Caco-2 (cell line): ENCODE results near the gene ATP6V1F. TPM values are rescaled to one million over a fixed set of nuclear protein-coding genes. Genes with fewer than 3 reads are reported as not detected.

Experiments used
- BruUV-seq: library from RNA; stranded (reverse); fragments of 400-500 nt; replicated peaks from 2 replicates; lab custom pipeline; 2021; lab: Mats Ljungman, UMichigan
- CTCF ChIA-PET: fragments of 300-600 bp; sonication (Branson Sonifier 250); formaldehyde crosslinking; loops from one replicate; lab custom pipeline; 2022; ENCODE audit warnings: antibody characterized with exemption; lab: Charles Lee
- POLR2A ChIA-PET: fragments of 300-600 bp; sonication (Branson Sonifier 250); formaldehyde crosslinking; loops from one replicate; lab custom pipeline; 2022; ENCODE audit warnings: antibody characterized with exemption; lab: Charles Lee
- DNase-seq, 2 experiments: peaks; one replicate each; pipeline versions ENCODE4 v3.0.0 to v3.0.0-alpha.2; 2020 to 2022
- H3K27me3 ChIP-seq: replicated peaks from 2 replicates; pipeline ENCODE4 v1.6.0; 2011; ENCODE audit warnings: low read length; ENCODE audit not compliant: control insufficient read depth, insufficient read depth
- H3K36me3 ChIP-seq: 2 replicates; pipeline ENCODE4 v1.5.1; 2011; ENCODE audit warnings: low read length; ENCODE audit not compliant: control insufficient read depth, insufficient read depth
- H3K4me1 ChIP-seq: fragments of 250-450 bp; sonication (Bioruptor Pico); 2 replicates; pipeline ENCODE4 v1.5.1; 2020; ENCODE audit warnings: mild to moderate bottlenecking
- H3K4me3 ChIP-seq: 2 replicates; pipeline ENCODE4 v1.5.1; 2011; ENCODE audit warnings: low read depth, mild to moderate bottlenecking, control low read depth, low read length
- H3K9me3 ChIP-seq: fragments of 250-450 bp; sonication (Bioruptor Pico); 2 replicates; pipeline ENCODE4 v1.5.1; 2020; ENCODE audit warnings: mild to moderate bottlenecking, moderate library complexity
- H3K27ac Mint-ChIP-seq: one replicate; pipeline ENCODE4 v1.8.0; 2022; ENCODE audit warnings: mixed read lengths; ENCODE audit not compliant: unreplicated experiment
- H3K27me3 Mint-ChIP-seq: one replicate; pipeline ENCODE4 v1.8.0; 2022; ENCODE audit warnings: mixed read lengths; ENCODE audit not compliant: insufficient read depth, unreplicated experiment
- H3K36me3 Mint-ChIP-seq: one replicate; pipeline ENCODE4 v1.8.0; 2022; ENCODE audit warnings: mild to moderate bottlenecking, mixed read lengths; ENCODE audit not compliant: insufficient read depth, unreplicated experiment
- H3K4me1 Mint-ChIP-seq: one replicate; pipeline ENCODE4 v1.8.0; 2022; ENCODE audit warnings: low read depth, mixed read lengths; ENCODE audit not compliant: unreplicated experiment
- H3K4me3 Mint-ChIP-seq: one replicate; pipeline ENCODE4 v1.8.0; 2022; ENCODE audit warnings: mild to moderate bottlenecking, moderate library complexity, mixed read lengths; ENCODE audit not compliant: unreplicated experiment
- H3K9me3 Mint-ChIP-seq: one replicate; pipeline ENCODE4 v1.8.0; 2022; ENCODE audit warnings: mixed read lengths; ENCODE audit not compliant: unreplicated experiment
- CTCF ChIP-seq, 2 experiments: fragments of 200-600 bp in 1 of 2; IDR thresholded peaks; 1 replicate in 1 of 2; 2 replicates in 1 of 2; pipeline versions ENCODE4 v1.5.1 to v1.8.0; 2011 to 2022; ENCODE audit warnings: antibody characterized with exemption in 1 of 2, control low read depth in 1 of 2, inconsistent platforms in 1 of 2, low read depth in 1 of 2, low read length in 1 of 2, mild to moderate bottlenecking in 1 of 2, moderate library complexity in 1 of 2; ENCODE audit not compliant: insufficient read depth in 1 of 2, severe bottlenecking in 1 of 2, unreplicated experiment in 1 of 2
- intact Hi-C: fragments of 100-400 bp; cut with micrococcal nuclease; formaldehyde crosslinking; loops from one replicate; pipeline ENCODE4 v1.10.0; 2022; ENCODE audit not compliant: unreplicated experiment
- total RNA-seq: library from RNA; stranded (reverse); gene quantifications from 2 replicates; pipeline ENCODE4 v1.2.3, GENCODE V29; 2022

ATP6V1F gene
- total RNA-seq, 1 experiment from 2014 or later, result 162 TPM

- Mint-ChIP-seq H3K4me3 (no peak overlapping the region), H3K27me3 (no peaks in the 10 kb centered on the region), H3K4me1 (no peaks in the 10 kb centered on the region), H3K27ac (no peak overlapping the region), H3K36me3 (no peaks in the 10 kb centered on the region), H3K9me3 (no peaks in the 10 kb centered on the region)
- no peak for DNase-seq
- no peaks in the 10 kb centered on the region for H3K36me3 ChIP-seq
- no peaks in the 10 kb centered on the region for H3K27me3 ChIP-seq
- ChIA-PET CTCF (interaction anchor here (0.6 to 3.3 kb wide), 5 partner anchors 13 to 463 kb away, joined by 3 to 33 read pairs (median 3); partner anchors contain the start of gene ATP6V1F), POLR2A (no interaction called here)
- H3K9me3 ChIP-seq, result no peaks in the 10 kb centered on the region
- TF ChIP-seq CTCF (IDR thresholded peaks at IDR 0.05; ENCODE audit: insufficient read depth in 1 of 2, low read depth in 1 of 2, low read length in 1 of 2, severe bottlenecking in 1 of 2, unreplicated experiment in 1 of 2), result no peak
- intact Hi-C loops, result loop anchor here (5.0 to 10.0 kb wide), 4 partner anchors 89 to 409 kb away; partner anchors contain the start of genes CCDC136 and GARIN1A
- H3K4me1 ChIP-seq, result peaks cover 16% of the 10 kb centered on the region
- BruUV-seq, result no TSS peak
- no peak overlapping the region for H3K4me3 ChIP-seq
Measured at GRCh38 chr7:128881458-128882125, 18.9 kb downstream of the ATP6V1F start.

- Mint-ChIP-seq H3K4me1 (no peaks in the 10 kb centered on the region), H3K9me3 (no peaks in the 10 kb centered on the region), H3K4me3 (no peak overlapping the region), H3K36me3 (no peaks in the 10 kb centered on the region), H3K27ac (no peak overlapping the region), H3K27me3 (no peaks in the 10 kb centered on the region)
- intact Hi-C loops, result loop anchor here (5.0 to 10.0 kb wide), 4 partner anchors 90 to 410 kb away; partner anchors contain the start of genes CCDC136 and GARIN1A
- H3K9me3 ChIP-seq, result no peaks in the 10 kb centered on the region
- BruUV-seq, result no TSS peak
- H3K27me3 ChIP-seq, result no peaks in the 10 kb centered on the region
- no peak for DNase-seq
- CTCF ChIA-PET, result interaction anchor here (3.3 to 3.5 kb wide), 2 partner anchors 19 kb away, joined by 12 to 33 read pairs; partner anchors contain the start of gene ATP6V1F
- TF ChIP-seq CTCF (IDR thresholded peaks at IDR 0.05; ENCODE audit: insufficient read depth in 1 of 2, low read depth in 1 of 2, low read length in 1 of 2, severe bottlenecking in 1 of 2, unreplicated experiment in 1 of 2), result no peak
- no peak overlapping the region for H3K4me3 ChIP-seq
- H3K4me1 ChIP-seq, result peaks cover 16% of the 10 kb centered on the region
- POLR2A ChIA-PET, result no interaction called here
- H3K36me3 ChIP-seq, result no peaks in the 10 kb centered on the region
Measured at GRCh38 chr7:128882134-128882533, 19.5 kb downstream of the ATP6V1F start.

GRCh38 chr7:128883622-128884448, 21.2 kb downstream of the ATP6V1F start:
- ChIA-PET CTCF (interaction anchor here (0.9 to 3.5 kb wide), 4 partner anchors 8 to 409 kb away, joined by 3 to 12 read pairs (median 5); partner anchors contain the start of gene ATP6V1F), POLR2A (no interaction called here)
- BruUV-seq, result no TSS peak
- H3K27ac Mint-ChIP-seq, result peak overlapping the region; percentile 42
- intact Hi-C loops, result loop anchor here (5.0 to 10.0 kb wide), 4 partner anchors 92 to 412 kb away; partner anchors contain the start of genes CCDC136 and GARIN1A
- Histone ChIP-seq H3K9me3 (no peaks in the 10 kb centered on the region), H3K4me3 (no peak overlapping the region), H3K4me1 (peaks cover 16% of the 10 kb centered on the region), H3K36me3 (no peaks in the 10 kb centered on the region), H3K27me3 (no peaks in the 10 kb centered on the region)
- DNase-seq, result peak; percentile 74 to 84
- no peaks in the 10 kb centered on the region for H3K9me3 Mint-ChIP-seq
- H3K4me1 Mint-ChIP-seq, result no peaks in the 10 kb centered on the region
- H3K36me3 Mint-ChIP-seq, result no peaks in the 10 kb centered on the region
- H3K4me3 Mint-ChIP-seq, result no peak overlapping the region
- H3K27me3 Mint-ChIP-seq, result no peaks in the 10 kb centered on the region
- TF ChIP-seq CTCF (IDR thresholded peaks at IDR 0.05; ENCODE audit: insufficient read depth in 1 of 2, low read depth in 1 of 2, low read length in 1 of 2, severe bottlenecking in 1 of 2, unreplicated experiment in 1 of 2), result peak; percentile 75 to 82
